ENCODE results near the gene TUBA4A.

The TUBA4A gene

DNA sequence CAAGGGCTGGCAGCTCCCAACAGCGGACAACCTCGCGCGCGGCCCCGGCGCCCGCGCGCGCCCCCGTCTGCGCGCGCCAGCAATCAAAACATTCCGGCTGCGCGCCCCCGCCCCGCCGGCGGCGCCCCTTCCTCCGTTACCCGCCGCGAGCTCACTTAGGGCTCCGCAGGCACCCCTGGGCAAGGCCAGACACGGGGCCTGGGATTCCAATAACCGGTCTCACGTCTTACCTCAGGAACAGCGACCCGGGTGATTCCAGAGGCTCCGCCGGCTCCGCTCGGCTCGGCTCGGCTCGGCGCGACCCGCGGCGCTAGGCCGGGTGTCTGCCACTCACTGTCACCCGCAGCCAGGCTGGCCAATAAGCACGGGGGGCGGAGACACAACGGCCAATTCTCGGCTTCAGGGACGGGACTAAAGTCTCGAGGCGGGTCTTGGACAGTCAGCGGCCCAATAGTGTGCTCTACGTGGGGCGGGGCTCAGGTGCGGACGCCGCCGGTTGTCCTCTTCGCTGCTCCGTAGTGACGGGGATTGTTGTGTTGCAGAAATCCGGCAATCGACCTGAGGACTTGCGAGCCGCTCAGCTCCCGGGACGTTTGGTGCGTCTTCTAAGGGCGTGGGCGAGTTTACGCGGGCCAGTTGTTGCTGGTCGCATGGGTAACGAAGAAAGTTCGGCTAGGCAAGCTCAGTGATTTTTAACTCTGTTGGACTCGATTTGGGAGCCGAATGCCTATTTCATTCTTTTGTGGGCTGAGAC is 24.2 kb downstream of the TUBA4A start, which contains the start of the genes ANKZF1 and ATG9A:
ANKZF1 (plus strand) TSS at position 502 of the 754 bp plus-strand sequence. CDS start 452 bp downstream, outside the sequence.
ATG9A (minus strand) TSS at position 332 of the 754 bp plus-strand sequence. CDS start 1,612 bp downstream, outside the sequence.
- H3K27ac ChIP-seq, result peak within 1 kb of the TSS; percentile 95
- peak; percentile 99 for DNase-seq
- no peak for TF ChIP-seq CTCF (IDR thresholded peaks at IDR 0.05; ENCODE audit: low read depth, low read length)
- H3K9me3 ChIP-seq (ENCODE audit: severe bottlenecking), result no peaks in the 10 kb centered on the region
- no peaks in the 10 kb centered on the region for H3K27me3 ChIP-seq (ENCODE audit: insufficient read depth, low read depth, severe bottlenecking)
- peaks cover 72% of the 10 kb centered on the region for H3K36me3 ChIP-seq
- peak within 1 kb of the TSS; percentile 88 for H3K4me3 ChIP-seq (ENCODE audit: low read depth, low read length)

DNA sequence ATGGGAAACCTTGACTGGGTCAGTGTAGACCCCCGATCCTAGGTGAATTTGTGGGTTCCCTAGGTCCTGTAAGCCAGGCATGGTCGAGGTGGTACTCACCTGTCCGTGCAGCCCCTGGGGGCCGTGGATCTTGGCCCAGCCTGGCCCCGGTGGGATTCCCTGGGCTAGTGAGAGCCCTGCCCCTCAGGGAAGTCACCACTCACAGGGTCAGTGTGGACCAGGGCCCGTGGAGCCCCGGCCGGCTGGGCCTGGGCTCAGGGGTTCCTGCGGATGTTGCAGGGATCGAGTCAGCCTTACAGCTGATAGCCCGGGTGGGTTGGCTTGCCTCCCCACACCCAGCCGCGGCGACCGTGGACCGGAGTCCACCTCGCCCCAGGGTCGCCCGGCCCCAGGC is 24.8 kb downstream of the TUBA4A start:
- Histone ChIP-seq H3K36me3 (peaks cover 72% of the 10 kb centered on the region), H3K9me3 (ENCODE audit: severe bottlenecking) (no peaks in the 10 kb centered on the region), H3K4me3 (ENCODE audit: low read depth, low read length) (peak overlapping the region; percentile 88), H3K27me3 (ENCODE audit: insufficient read depth, low read depth, severe bottlenecking) (no peaks in the 10 kb centered on the region), H3K27ac (peak overlapping the region; percentile 95)
- no peak for TF ChIP-seq CTCF (IDR thresholded peaks at IDR 0.05; ENCODE audit: low read depth, low read length)
- no peak for DNase-seq

DNA sequence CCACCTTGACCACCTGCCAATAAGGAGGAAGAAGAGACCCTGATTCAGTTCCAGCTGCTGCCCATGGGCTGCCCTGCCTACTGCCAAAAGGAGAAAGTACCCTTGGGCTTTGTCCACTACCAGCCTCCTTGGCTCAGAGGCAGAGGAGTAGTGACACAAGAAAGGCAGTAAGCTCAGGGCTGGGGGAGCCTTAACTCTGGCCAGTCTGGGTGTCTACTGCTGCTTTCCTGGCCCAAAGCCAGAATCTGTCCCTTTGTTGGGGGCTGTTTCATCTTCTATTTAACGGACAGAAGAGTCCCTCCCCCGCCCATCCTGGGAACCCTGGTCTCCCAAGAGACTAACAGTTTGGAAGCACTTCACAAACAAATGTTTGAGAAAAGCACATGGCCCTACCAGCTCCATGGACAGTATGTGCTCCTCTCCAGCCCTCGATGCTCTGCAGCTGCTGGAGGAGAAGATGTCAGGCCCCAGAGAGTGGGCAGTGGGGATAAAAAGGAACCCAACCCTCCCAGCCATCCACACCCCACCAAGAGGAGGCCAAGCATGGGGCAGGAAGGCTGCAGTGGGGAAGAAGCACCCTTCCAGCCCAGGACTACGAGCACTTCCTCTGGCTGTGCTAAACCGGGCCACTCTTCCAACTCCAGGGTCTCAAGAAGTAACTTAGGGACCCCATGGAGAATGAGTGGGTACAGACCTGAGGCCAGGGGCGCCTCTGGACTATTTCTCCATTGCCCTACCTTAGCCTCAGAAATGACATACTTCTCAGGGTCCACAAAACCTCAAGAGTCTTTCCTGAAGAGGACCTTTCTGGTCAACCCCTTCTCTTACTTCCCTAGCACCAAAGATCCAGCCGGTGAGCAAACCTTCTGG is 25.4 kb downstream of the TUBA4A start:
- no peak for DNase-seq
- no peaks in the 10 kb centered on the region for H3K27me3 ChIP-seq (ENCODE audit: insufficient read depth, low read depth, severe bottlenecking)
- H3K4me3 ChIP-seq (ENCODE audit: low read depth, low read length), result peak overlapping the region; percentile 88

GRCh38 chr2:219225350-219225749 is 28.4 kb downstream of the TUBA4A start:
- no peak for DNase-seq

More for the DNA sequence above, 25.4 kb downstream of the TUBA4A start:
- H3K36me3 ChIP-seq, result peaks cover 72% of the 10 kb centered on the region
- H3K27ac ChIP-seq, result peak overlapping the region; percentile 95
- no peak for TF ChIP-seq CTCF (IDR thresholded peaks at IDR 0.05; ENCODE audit: low read depth, low read length)
- H3K9me3 ChIP-seq (ENCODE audit: severe bottlenecking), result no peaks in the 10 kb centered on the region

More at GRCh38 chr2:219225350-219225749, 28.4 kb downstream of the TUBA4A start:
- no peaks in the 10 kb centered on the region for H3K27me3 ChIP-seq (ENCODE audit: insufficient read depth, low read depth, severe bottlenecking)
- no peaks in the 10 kb centered on the region for H3K9me3 ChIP-seq (ENCODE audit: severe bottlenecking)
- no peak overlapping the region for H3K27ac ChIP-seq
- H3K4me3 ChIP-seq (ENCODE audit: low read depth, low read length), result no peak overlapping the region
- H3K36me3 ChIP-seq, result peaks cover 77% of the 10 kb centered on the region
- no peak for TF ChIP-seq CTCF (IDR thresholded peaks at IDR 0.05; ENCODE audit: low read depth, low read length)
